ENCODE measurements around the gene TOGARAM2. TPM values are rescaled to one million over a fixed set of nuclear protein-coding genes. Genes with fewer than 3 reads are reported as not detected.

The TOGARAM2 gene
- total and polyA plus RNA-seq, 2 of the 8 experiments (the other 6 are each of a cell fraction or from before 2014, with no cell fraction given) = 0.42 to 1.4 TPM

GRCh38 chr2:29010946-29011345 is 29.8 kb downstream of the TOGARAM2 start:
- H3K4me1 ChIP-seq (replicated peaks in 1 of 4; ENCODE audit: control insufficient read depth in 3 of 4, insufficient read depth in 4 of 4, low read length in 3 of 4) = peaks cover 0 to 20% (median 8%) of the 10 kb centered on the region in 4 experiments; a peak in 5 of 7 replicates

More at GRCh38 chr2:29010946-29011345, 29.8 kb downstream of the TOGARAM2 start:
- Histone ChIP-seq H3K4ac (replicated peaks; ENCODE audit: insufficient read length, low read depth, low read length) (no peak overlapping the region), H2BK20ac (ENCODE audit: low read length) (no peak overlapping the region), H3K36me3 (ENCODE audit: control insufficient read depth in 2 of 4, insufficient read depth in 4 of 4, low read length in 3 of 4) (no peaks in the 10 kb centered on the region; a peak in 1 of 8 replicates), H3K27me3 (replicated peaks in 1 of 4; ENCODE audit: control insufficient read depth in 3 of 4, extremely low read depth in 1 of 4, insufficient read depth in 3 of 4, low read length in 3 of 4) (no peaks in the 10 kb centered on the region; a peak in 1 of 7 replicates), H3K23me2 (ENCODE audit: low read depth, low read length) (peaks cover 4% of the 10 kb centered on the region; the same call in 1 of the 2 replicates), H3K9ac (replicated peaks in 1 of 4; ENCODE audit: extremely low read depth in 1 of 4, low read depth in 3 of 4, low read length in 3 of 4) (no peak overlapping the region), H3K56ac (replicated peaks; ENCODE audit: insufficient read length, low read depth, low read length) (no peak overlapping the region), H3K4me3 (ENCODE audit: extremely low read depth in 1 of 4, insufficient read depth in 2 of 4, low read depth in 3 of 4, low read length in 4 of 4) (no peak overlapping the region), H3K4me2 (ENCODE audit: insufficient read depth in 1 of 2, low read depth in 2 of 2, low read length in 2 of 2) (no peak overlapping the region; a peak in 1 of 4 replicates), H4K20me1 (replicated peaks in 1 of 2; ENCODE audit: control insufficient read depth in 1 of 2, insufficient read depth in 2 of 2, low read length in 2 of 2) (peaks cover 0 to 4% of the 10 kb centered on the region in 2 experiments), H2AFZ (ENCODE audit: low read length) (no peak overlapping the region), H3K79me2 (ENCODE audit: control insufficient read depth in 1 of 2, insufficient read depth in 2 of 2, low read length in 2 of 2) (no peaks in the 10 kb centered on the region), H2BK15ac (ENCODE audit: low read length) (no peak overlapping the region), H3K79me1 (ENCODE audit: low read depth, low read length) (no peaks in the 10 kb centered on the region; the same call in 1 of the 2 replicates), H4K8ac (ENCODE audit: extremely low read depth, insufficient read depth, low read length) (no peak overlapping the region), H4K5ac (ENCODE audit: insufficient read length, low read depth, low read length) (no peak overlapping the region), H3K14ac (ENCODE audit: insufficient read length) (no peak overlapping the region), H2BK12ac (ENCODE audit: low read depth, low read length) (no peak overlapping the region), H2AK5ac (ENCODE audit: low read depth, low read length) (no peak overlapping the region), H2BK5ac (ENCODE audit: low read depth, low read length) (no peak overlapping the region), H2BK120ac (replicated peaks; ENCODE audit: low read depth, low read length) (no peak overlapping the region), H3K9me3 (ENCODE audit: insufficient read depth in 2 of 2, low read depth in 1 of 2, low read length in 1 of 2) (peaks cover 0 to 3% of the 10 kb centered on the region in 2 experiments; a peak in 1 of 4 replicates), H3K18ac (ENCODE audit: extremely low read depth, low read length) (no peak overlapping the region), H3K27ac (ENCODE audit: low read depth, low read length) (no peak overlapping the region), H3K23ac (ENCODE audit: insufficient read length) (no peak overlapping the region), H4K91ac (replicated peaks; ENCODE audit: insufficient read length, low read length) (no peak overlapping the region)
- FAIRE-seq = no peak
- no peak for TF ChIP-seq CHD1 (IDR thresholded peaks at IDR 0.05; ENCODE audit: low read depth, low read length)
- TF ChIP-seq SP4 (IDR thresholded peaks at IDR 0.05; ENCODE audit: low read length) = no peak
- no peak for TF ChIP-seq NANOG (IDR thresholded peaks at IDR 0.05; ENCODE audit: insufficient read depth, low read depth, low read length, poor library complexity, severe bottlenecking)
- 0 out of 2 replicates have a peak, but pooled peaks have one; percentile 9 for TF ChIP-seq TCF12 (IDR thresholded peaks at IDR 0.05; ENCODE audit: low read depth, low read length)
- TF ChIP-seq RAD21 (IDR thresholded peaks at IDR 0.05 in 1 of 2, conservative IDR thresholded peaks at IDR 0.05 in 1 of 2; ENCODE audit: low read depth in 2 of 2, low read length in 2 of 2) = no peak
- no peak for TF ChIP-seq SP1 (IDR thresholded peaks at IDR 0.05; ENCODE audit: low read depth, low read length)
- no peak for TF ChIP-seq HDAC6 (IDR thresholded peaks at IDR 0.05; ENCODE audit: low read depth, low read length)
- TF ChIP-seq EGR1 (IDR thresholded peaks at IDR 0.05; ENCODE audit: borderline replicate concordance, low read depth, low read length) = peak; percentile 23; the same call in 1 of the 2 replicates
- TF ChIP-seq RXRA (IDR thresholded peaks at IDR 0.05; ENCODE audit: insufficient read depth, low read depth, low read length) = no peak
- no peak for TF ChIP-seq NRF1 (IDR thresholded peaks at IDR 0.05; ENCODE audit: low read depth, low read length)
- POLR2A ChIA-PET (ENCODE audit: partially characterized antibody) = no interaction called here
- WGBS, 2 experiments (ENCODE audit: extremely low coverage in 1 of 2, insufficient coverage in 1 of 2, insufficient read length in 1 of 2, insufficient replicate concordance in 2 of 2, low coverage in 1 of 2, low lambda C conversion rate in 2 of 2, missing lambda C conversion rate in 1 of 2) = 71% methylated on average over 7 of the region's 7 CpGs; no CpG with 5 or more reads in 1 of the 2 experiments
- no peak for DNase-seq (ENCODE audit: low read depth in 1 of 2, low spot score in 2 of 2)
- CTCF ChIA-PET (ENCODE audit: partially characterized antibody) = interaction anchor here (0.6 to 1.6 kb wide), 8 partner anchors 11 to 250 kb away, joined by 3 to 6 read pairs (median 3); no protein-coding TSS in a partner anchor

Measured in H1 (cell line).